ENCODE results near the gene CBX4. TPM values are rescaled to one million over a fixed set of nuclear protein-coding genes. Genes with fewer than 3 reads are reported as not detected.

CBX4 gene
- total RNA-seq, 1 experiment from 2014 or later: 6.2 TPM

GRCh38 chr17:79857095-79857494, 17.9 kb upstream of the CBX4 start:
- Histone ChIP-seq H3K14ac (ENCODE audit: insufficient read depth, low read length) (no peak overlapping the region), H3K4me1 (ENCODE audit: insufficient read depth, low read length) (no peaks in the 10 kb centered on the region), H3T11ph (ENCODE audit: low read length) (no peak overlapping the region), H3K56ac (ENCODE audit: insufficient read length, low read depth, low read length) (no peak overlapping the region), H4K8ac (replicated peaks; ENCODE audit: insufficient read length, low read depth, low read length) (no peak overlapping the region), H2BK20ac (ENCODE audit: low read depth, low read length, poor library complexity, severe bottlenecking) (no peak overlapping the region), H3K4me2 (ENCODE audit: insufficient read depth, insufficient read length, low read length) (no peak overlapping the region), H2BK120ac (ENCODE audit: low read depth, low read length, poor library complexity, severe bottlenecking) (no peak overlapping the region), H2AFZ (ENCODE audit: low read length) (no peak overlapping the region), H2BK15ac (ENCODE audit: low read depth, low read length) (no peak overlapping the region), H3K9ac (ENCODE audit: extremely low read depth, insufficient read length, low read length) (no peak overlapping the region), H3K4ac (ENCODE audit: low read depth, low read length) (no peak overlapping the region), H3K79me2 (ENCODE audit: insufficient read depth, low read length) (no peaks in the 10 kb centered on the region), H2BK5ac (ENCODE audit: insufficient read length, low read length) (no peak overlapping the region), H4K5ac (ENCODE audit: insufficient read length, low read depth, low read length) (no peak overlapping the region), H2AK5ac (ENCODE audit: insufficient read length, low read length) (no peak overlapping the region), H4K91ac (ENCODE audit: insufficient read length, low read depth, low read length) (no peak overlapping the region), H3K9me3 (ENCODE audit: control insufficient read depth, low read depth, low read length) (no peaks in the 10 kb centered on the region), H3K23ac (ENCODE audit: insufficient read length, low read depth, low read length) (no peak overlapping the region), H4K20me1 (ENCODE audit: control insufficient read depth, insufficient read depth, insufficient read length) (no peaks in the 10 kb centered on the region), H3K27me3 (ENCODE audit: insufficient read depth, low read length) (no peaks in the 10 kb centered on the region; the same call in 1 of the 2 replicates), H3K79me1 (ENCODE audit: insufficient read depth, low read depth, low read length, poor library complexity, severe bottlenecking) (no peaks in the 10 kb centered on the region), H3K27ac (ENCODE audit: insufficient read length, low read depth, low read length) (no peak overlapping the region), H3K23me2 (ENCODE audit: insufficient read length, low read depth, low read length, poor library complexity, severe bottlenecking) (no peaks in the 10 kb centered on the region), H2BK12ac (ENCODE audit: insufficient read length, low read depth, low read length) (no peak overlapping the region), H3K18ac (ENCODE audit: insufficient read length, low read depth, low read length) (no peak overlapping the region)
- H3K27ac Mint-ChIP-seq: no peak overlapping the region
- peaks cover 37% of the 10 kb centered on the region for H3K27me3 Mint-ChIP-seq (ENCODE audit: low read depth)
- H3K4me1 Mint-ChIP-seq: peaks cover 9 to 17% of the 10 kb centered on the region in 2 experiments
- no peaks in the 10 kb centered on the region for H3K36me3 Mint-ChIP-seq (ENCODE audit: insufficient read depth in 1 of 3, low read depth in 3 of 3)
- no peak overlapping the region for H3K4me3 Mint-ChIP-seq
- TF ChIP-seq CTCF (conservative IDR thresholded peaks at IDR 0.05): no peak
- no peak for DNase-seq
- no peaks in the 10 kb centered on the region for H3K9me3 Mint-ChIP-seq
- no CpG with 5 or more reads among the region's 8 CpGs for WGBS (ENCODE audit: extremely low coverage, insufficient read length, low lambda C conversion rate)

Data from H9 (cell line).